HG02678 (cell line): ENCODE measurements around the gene C17orf50.
A peak's percentile ranks its signal among the peaks of the same experiment; 100 is the strongest.

Experiments
- ATAC-seq: cut with Tn5 transposase; IDR thresholded peaks from one replicate; pipeline ENCODE4 v1.9.1; 2021; ENCODE audit warnings: mild to moderate bottlenecking, moderate library complexity; ENCODE audit not compliant: unreplicated experiment

The C17orf50 gene

DNA sequence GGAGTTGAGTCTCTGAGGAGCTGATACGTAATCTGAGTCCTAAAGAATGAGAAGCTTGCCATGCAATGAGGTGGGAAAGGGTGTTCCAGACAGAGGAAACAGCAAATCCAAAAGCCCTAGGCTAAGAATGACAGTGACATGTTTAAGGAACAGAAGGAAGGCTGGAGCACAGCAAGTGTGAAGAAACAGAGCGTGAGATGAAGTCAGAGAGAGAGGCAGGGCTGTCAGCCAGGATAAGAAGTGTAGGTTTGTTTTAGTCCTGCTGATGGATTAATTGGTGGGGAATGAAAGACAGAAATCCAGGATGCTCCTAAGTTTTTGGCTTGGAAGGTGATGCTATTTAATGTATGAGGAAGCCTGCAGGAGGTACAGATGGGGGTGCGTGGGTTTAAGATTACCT is 20.3 kb downstream of the C17orf50 start:
- no peak for ATAC-seq

DNA sequence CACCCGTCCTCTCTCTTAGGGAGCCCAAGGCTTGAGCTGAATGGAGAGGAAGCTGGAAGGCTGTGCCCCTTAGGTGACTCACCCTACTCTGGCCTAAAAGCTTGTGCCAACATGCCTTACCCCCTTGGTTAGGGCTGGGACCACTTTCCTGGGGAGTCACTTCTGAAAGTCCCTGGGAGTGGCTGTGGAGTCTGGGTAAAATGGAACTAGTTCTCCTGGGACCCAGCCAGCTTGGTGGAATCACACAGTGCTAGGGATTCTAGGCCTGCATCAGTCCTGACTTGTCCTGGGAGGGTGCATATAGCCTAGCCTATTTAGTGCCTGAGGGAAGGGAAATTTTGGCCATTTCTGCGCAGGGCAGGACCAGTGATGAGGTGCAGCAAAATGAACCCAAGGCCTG is 24.2 kb downstream of the C17orf50 start:
- no peak for ATAC-seq

DNA sequence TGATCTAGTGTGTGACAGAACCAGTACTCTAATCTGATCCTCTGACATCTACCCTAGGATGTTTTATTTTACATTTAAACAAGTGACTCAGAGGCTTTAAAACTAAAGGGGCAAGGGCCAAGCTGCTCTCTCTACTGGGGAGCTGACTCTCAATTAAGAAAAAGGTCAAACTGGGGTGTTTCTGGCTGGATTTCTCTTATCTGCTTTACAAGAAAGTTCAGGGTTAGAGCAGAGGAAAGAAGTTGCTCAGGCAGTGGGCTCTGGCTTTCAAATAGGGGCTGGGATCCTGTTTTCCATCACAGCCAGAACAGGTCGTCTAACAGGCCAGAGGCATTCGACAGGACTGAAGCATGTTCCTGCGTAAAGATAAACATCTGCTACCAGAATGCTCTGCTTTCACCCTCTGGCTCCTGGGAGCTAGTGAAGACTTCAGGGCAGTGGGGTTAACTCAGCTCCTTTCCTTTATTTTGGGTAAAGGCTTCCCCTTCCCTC is 26.3 kb downstream of the C17orf50 start:
- ATAC-seq: no peak

DNA sequence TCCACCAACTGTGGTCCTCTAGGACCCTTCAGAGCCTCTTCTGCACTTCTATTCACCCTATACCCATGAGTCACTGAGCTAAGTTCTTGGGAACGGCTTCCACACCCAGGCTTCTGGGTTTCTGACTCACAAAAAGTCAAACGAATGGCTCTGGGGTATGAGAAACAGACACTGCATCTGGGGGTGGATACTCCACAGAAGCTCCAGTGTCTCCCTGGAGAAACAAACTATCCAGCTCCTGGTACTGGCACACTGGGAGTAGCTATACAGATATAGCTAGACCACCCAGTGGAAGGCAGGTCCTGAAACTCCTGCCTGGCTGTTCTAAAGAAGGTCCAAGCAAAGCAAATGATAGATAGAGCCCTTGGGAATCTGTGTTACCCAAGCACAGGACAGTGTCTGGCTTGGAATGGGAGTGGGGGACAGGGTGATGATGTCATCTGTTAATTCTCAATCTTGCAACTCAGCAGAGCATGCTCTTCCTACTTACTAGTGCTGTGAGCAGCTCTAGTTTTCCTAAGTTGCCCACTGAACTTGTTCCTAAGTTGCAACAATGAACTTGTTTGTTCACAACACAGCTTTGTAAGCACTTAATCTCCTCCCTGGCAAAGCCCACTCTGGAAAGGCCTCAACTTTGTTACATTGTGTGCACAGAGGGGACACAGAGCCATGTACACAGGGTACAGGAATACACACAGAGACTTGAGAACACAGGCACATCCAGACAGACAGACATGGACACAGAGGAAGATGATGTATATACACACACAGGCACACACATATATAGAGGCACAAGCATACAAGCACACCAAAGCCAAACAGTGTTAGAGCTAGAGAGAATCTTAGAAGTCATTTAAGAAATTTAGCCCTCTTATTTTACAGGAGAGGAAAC is 28.0 kb downstream of the C17orf50 start:
- no peak for ATAC-seq

DNA sequence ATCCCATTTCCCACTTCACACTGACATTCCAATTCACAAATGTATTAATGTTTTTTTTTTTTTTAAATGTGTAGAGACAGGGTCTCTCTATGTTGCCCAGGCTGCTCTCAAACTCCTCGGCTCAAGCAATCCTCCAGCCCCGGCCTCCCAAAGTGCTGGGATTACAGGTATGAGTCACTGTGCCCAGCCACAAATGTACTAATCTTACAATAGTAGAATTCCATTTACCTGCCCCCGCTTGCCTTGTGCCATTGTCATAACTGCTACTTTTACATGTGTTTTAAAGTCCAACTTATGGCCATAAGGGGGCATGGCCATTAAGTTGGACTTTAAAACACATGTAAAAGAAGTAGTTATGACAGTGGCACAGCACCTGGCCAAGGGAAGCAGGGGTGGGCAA is 30.2 kb downstream of the C17orf50 start:
- no peak for ATAC-seq

DNA sequence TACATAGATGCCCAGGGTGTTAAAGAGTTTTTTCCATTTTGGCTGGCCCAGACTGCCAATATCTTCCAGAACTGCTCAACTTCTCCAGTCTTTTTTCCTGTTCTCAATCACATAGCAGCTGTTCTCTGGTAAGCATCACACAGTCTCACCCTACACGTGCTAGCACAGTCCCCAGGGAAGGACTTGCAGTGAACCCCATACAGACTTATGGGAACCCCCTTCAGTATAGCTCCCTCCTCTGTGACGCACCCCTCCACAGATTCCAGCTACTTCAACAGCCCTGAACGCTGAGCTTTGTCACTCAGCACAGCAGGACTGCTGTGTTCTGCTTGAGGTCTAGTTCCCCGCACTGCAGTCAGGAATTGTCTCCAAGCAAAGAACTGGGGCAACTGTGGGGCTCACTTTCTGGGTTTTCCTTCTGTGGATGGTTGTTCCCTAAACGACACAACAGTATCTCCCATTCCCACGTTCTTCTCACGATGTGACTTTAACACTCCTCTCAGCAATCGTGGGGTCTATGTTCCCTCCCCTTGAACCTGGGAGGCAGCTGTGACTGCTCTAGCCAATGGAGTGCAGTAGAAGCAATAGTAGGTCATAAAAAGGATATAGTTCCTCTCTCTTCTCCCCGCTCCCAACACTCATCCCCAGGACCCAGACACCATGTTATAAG is 31.1 kb downstream of the C17orf50 start:
- ATAC-seq: no peak

DNA sequence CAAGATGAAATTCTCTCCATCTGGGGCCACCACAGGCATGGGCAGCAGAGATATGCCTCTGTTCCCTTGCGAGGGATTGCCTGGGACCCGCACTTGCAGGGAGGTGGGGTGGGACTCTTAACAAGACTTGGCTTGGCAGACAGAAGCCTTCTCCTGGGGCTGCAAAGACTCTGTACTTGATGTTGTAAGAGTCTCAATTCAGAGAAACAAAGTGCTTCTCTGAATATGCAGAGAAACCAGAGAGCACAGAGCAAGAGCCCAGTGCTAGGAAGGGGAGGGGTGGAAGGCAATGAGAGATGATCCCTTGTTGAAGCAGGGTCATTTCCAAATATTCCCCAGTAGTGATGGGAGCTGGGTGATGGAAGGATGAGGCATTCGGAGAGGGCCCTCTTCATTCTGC is 32.6 kb downstream of the C17orf50 start:
- ATAC-seq: no peak

DNA sequence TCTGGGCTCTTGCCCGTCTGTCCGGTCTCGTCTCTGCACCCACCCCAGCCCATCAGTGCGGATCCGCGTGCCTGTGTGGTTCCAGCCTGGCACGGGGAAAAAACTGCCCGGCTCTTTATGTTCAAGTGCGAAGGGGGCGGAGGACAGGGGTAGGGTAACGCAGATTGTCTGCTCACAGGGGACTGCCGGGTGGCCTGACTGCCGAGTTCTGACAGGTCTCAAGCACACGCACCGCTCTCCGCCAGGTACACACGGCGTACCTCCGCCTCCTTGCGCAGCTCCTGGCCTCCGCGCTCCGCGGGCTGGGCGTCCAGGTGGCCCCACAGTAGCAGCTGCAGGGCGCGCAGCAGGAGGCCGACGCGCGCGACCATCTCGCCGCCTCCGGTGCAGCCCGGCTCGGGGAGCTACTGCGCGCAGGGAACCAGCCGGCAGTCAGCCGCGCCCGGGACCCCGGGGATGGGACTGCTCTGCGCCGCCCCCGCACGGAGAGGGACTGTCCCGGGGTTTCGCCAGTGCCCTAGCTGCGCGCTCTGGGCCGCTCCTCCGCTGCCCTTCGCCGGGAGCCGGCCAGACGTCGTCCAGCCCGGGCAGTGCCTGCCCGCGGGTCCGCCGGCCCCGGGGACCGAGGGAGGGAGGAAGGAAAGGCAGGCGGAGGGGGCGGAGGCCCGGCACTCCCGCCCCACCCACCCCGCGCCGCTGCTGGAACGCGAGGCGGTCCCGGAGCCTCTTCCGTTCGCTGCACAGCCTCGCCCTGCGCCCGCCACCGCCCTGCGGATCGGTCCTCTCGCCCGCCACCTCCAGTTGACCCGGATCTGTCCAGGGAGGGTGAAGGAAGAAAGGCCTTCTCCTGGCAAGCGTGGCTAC is 34.6 kb downstream of the C17orf50 start, which contains the start of gene MMP28:
Gene MMP28 (minus strand): TSS at position 635 of the 864 bp plus-strand sequence. CDS start 264 bp downstream, at position 371.
- no peak for ATAC-seq

DNA sequence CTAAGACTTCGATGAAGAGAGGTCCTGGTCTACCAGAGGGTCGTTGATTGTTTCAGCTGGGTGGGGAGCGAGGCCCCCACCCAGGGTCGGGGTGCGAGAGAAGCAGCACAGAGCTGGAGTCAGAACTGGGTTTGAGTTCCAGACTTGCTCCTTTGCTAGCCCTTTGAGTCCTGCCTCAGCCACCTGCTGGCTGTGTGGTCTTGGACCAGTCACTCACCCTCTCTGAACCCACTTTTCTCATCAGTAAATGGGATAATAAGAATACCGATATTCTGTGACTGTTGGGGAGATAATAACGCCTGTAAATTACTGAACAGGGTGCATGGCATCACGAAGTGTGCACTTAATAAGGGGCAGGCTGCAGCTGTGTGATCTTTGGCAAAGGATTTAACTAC is 35.2 kb downstream of the C17orf50 start:
- ATAC-seq: no peak

DNA sequence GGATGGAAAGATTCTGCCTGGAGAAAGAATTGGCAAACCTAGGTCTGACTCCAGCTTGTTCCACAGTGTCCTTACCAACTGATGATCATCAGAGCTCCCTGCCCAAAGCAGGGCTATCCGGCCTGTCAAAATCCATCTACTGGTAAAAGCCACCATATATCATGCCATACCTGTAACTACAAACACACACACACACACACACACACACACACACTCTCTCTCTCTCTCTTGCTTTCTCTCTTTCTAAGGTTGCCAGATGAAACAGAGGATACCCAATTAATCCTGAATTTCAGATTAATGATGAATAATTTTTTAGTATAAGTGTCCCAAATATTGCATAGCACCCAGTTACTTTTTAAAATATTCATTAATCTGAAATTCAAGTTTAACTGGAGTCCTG is 36.3 kb downstream of the C17orf50 start:
- ATAC-seq: no peak

DNA sequence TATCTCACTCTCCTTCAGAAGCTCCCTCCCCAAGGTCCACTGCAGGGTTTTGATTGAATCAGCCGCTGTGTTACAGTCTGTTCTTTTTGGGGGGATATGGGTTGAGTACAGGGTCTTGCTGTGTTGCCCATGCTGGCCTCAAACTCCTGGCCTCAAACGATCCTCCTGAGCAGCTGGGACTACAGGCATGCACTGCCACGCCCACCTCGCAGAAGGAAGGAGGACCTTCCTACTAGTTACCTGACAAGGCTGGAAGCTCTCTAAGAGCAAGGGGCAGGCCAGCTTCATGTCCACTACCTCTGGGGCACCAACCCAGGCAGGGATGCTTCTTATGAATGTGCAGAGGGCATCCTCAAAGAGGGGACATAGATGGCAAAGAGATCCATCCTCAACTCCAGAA is 36.7 kb downstream of the C17orf50 start:
- no peak for ATAC-seq

DNA sequence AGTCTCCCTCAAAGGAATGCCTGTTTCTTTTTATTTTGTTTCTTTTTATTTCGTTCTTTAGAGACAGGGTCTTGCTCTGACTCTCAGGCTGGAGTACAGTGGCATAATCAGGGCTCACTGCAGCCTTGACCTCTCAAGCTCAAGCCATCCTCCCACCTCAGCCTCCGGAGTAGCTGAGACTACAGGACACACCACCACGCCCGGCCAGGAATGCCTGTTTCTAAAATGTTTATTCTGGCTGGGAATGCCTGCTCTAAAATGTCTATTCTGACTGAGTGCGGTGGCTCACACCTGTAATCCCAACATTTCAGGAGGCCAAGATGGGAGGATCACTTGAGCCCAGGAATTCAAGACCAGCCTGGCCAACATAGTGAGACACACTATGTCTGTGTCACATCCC is 37.2 kb downstream of the C17orf50 start:
- no peak for ATAC-seq

DNA sequence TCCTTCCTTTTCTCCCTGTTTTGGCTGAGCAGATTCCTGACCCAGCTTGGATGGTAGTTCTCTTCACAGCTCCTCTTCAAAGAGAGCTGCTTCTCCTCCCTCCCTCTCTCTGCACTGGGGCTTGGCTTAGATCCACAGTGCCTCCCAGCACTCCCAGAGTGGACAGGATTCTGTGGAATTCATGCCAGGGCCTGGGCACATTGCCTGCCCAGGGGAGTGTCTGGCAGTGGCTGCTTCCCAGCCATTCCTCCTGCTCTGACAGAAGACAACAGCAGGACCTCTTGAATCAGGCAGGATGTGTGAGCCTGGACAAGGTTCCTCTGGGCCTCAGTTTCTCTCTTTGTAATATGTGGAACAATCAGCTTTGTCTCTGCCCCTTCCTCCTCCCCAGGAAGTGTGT is 39.3 kb downstream of the C17orf50 start:
- ATAC-seq: no peak

DNA sequence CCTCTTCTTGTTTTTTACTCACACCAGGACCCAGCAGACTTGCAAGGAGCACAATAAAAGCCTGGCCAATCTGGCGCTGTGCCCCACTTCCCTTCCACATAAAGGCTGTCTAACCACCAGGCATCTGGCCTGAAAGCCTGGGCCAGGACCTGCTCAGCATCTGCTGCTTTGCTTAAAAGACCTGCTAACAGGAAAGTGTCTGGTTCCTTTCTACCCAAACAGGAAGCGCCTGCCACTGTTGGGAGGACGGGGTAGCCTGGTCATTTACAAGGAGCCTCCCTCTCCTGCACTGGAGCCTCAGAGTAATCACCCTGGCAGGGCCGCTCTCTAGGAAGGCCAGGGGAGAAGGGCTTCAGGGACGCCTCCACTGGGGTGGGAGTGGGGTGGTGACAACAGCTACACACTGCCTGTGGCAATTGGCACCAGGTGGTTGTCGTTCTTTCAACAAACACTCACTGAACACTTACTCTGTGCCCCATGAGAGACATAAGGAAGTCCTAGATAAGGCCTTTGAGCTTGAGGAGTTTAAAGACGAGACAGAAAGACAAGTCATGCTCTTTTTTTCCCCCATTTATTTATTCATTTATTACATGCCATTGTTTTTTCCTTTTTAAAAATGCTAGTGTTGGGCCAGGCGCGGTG is 41.0 kb downstream of the C17orf50 start:
- ATAC-seq: peak; percentile 43

DNA sequence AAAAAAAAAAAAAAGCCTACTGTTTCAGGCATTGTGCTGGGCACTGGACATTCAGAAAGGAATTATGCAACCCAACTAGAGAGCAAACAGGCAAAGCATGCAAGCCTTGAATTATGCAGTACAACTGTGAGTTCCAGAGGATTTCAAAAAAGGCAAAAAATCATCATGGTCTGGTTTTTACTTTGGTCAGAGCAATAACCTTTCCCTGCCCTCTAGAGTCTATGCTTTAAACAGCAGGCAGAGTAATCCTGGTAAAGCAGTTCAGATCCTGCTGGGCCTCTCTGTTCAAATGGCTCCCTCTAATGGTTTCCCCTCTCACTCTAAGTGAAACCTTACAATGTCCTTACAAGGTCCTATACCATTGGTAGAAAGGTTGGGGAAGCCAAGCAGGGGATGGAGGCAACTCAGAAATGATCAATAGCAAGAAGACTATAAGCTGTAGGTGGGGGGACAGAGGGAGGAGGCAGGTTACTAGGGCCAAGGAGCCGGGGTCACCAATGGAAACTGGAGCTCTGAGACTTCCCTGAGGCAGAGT is 44.0 kb downstream of the C17orf50 start:
- no peak for ATAC-seq

DNA sequence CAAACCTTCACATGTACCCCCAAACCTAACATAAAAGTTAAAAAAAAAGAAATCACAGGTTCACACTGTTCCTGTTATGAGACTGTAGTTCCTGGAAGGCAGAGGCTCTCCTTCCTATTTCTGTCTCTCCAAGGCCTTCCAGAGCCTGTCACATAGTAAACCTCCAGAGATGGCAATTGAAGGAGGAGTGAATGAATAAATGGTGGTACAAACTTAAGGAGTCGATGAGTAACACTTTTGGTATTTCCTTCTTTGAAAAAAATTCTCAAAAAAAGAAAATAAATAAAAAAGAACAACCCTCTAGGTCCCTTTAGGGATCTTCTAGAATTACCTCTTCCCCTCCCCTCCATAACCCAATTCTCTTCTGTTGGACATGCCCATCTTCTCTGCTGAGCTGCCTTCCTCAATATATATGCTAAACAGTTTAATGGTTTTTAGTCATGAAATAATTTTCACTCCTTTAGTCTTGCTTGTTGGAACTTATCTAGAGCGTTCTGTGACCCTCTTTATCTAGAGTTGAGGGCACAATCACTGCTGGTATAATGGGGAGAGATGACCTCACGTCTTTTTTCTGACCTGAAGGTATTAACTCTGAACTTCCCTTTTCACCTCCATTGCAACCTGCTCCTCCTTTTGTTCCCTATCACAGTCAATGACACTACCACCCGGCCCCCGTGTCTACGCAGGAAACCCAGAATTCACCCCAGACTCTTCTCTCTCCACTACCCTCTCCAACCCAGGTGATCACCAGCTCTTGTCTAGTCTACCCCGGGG is 46.9 kb downstream of the C17orf50 start:
- ATAC-seq: no peak

DNA sequence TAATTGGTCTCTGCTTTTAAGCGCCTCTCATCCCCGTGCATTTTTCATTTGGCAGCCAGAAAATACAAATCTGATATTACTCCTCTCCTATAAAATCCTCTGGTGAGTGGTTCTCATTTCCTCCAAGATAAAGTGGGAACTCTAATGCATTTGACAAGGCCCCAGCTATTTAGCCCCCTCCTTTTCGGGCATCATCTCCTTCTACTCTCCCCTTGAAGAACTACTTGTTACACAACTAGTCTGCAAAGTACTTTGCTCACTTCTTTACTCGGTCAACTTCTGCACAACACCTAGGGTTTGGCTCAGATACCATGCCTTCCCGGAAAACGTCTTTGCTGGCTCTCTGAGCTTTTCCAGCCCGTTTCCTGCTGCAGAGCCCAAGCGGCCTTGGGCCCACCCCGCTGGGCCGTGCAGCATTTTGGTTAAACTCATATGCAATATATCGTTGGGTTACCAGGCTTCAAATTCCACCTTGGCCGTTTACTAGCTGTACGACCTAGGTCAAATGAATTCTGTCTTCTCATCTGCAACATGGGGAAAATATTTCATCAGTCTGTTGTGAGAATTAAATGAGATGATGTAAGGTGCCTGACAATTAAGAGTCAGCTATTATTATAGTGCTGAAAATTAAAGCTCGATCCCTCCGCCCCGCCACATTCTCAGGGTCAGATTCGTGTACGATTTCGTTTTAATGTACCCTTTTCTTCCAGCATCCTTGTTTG is 47.7 kb downstream of the C17orf50 start:
- ATAC-seq: no peak

DNA sequence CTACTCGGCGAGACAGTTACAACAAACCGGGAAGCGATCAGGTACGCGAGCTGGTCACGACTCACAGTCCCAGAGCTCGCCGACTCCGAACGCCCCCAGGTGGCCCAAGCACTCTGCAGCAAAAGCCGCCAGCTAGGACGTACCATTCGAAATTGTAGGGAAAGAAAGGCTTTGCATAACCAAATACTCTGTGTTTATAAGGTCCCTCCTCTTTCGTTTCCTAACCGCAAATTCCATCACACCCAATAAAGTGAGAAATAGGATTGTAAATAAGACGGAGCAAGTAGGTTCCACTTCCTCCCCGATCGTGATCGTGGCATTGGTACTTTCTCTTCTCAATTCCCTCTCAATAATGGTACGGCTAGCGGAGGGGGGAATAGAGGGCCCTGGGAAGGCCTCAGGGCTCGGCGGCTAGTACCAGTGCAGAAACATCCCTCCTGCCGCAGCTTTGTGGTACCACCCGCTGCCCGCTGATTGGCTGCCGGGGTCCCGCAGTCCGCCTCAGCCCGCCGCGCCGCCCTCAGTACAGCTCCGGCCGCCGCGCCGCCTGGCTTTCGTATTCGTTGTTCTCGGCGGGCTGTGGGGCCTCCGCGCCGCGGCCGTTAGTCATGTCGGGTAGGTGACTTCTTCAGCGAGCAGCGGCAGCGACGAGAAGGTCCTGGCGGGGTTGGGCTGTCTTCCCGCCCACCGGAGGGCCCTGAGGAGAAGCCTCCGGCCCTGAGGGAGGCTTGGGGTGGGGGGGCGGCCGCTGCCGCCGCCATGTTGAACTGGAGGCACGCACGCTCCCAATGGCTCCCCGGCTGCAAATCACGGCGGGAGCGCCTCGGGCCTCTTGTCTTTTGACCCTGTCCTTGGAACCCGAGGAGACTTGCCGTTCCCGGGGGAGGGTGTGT is 48.5 kb downstream of the C17orf50 start, which contains the start of gene TAF15:
Gene TAF15 (plus strand): TSS at position 523 of the 893 bp plus-strand sequence. CDS start 86 bp downstream, at position 609.
- peak; percentile 93 for ATAC-seq
